HL-60/S4 (cell line): ENCODE data around the gene EIF2B1.

Experiments
- in situ Hi-C: fragments of 300-500 bp; cut with MboI; formaldehyde crosslinking; loops from 2 replicates; pipeline ENCODE4 v1.14.3; 2022; ENCODE audit warnings: low sequenced_read_pairs

EIF2B1 gene

DNA sequence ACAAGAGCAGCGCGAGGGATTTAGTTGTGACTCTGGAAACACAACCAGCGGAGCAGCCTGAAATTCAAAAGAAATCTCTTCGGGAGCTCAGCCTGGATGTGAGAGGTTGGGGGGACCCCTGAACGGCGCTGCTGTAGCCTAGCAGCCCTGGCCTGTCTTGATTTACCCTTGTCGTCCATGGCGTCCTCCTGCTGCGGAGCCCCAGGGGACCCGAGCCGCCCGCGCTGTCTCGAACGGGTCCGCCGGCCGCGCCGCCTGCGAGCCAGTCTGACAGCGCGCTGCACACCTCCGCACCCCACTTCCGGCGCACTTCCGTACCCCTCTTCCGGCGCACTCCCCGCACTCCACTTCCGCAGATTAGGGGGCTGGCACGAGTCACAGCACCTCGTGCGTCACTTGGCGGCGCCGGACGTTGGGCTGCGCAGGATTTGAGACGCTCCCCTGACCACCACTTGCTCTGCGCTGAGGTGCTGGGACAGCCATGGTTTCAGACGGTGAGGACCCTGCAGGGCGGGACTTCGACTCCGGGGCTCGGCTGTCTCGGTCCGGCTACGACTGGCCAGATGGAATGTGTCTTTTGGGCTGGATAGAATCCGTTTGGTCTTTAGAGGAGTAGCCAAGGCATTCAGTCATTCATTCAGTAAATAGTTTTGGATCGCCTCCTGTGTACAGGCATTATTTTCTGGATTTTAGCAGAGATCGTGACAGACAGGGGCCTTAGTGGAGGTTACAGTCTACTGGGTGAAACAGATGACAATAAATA is at the start of gene EIF2B1, which contains the start of gene GTF2H3:
EIF2B1 (minus strand) TSS at position 308 of the 763 bp plus-strand sequence; CDS start at position 179, 129 bp downstream.
GTF2H3 (plus strand) TSS at position 451 of the 763 bp plus-strand sequence; CDS start at position 482, 31 bp downstream.
- in situ Hi-C loops: no loop called here

DNA sequence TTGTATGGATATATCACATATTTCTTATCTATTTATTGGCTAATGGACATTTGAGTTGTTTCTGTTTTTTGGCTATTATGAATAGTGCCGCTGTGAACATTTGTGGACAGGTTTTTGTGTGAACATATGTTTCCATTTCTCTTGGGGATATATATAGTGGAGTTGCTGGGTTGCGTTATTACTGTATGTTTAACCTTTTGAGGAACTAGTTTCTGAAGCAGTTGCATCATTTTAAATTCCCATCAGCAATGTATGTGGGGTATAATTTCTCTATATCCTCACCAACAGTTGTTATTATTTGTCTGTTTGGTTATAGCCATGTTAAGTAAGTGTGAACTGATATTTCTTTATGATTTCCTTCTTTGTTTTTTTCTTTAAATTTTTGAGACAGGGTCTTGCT is 48.1 kb upstream of the EIF2B1 start:
- in situ Hi-C loops: no loop called here

DNA sequence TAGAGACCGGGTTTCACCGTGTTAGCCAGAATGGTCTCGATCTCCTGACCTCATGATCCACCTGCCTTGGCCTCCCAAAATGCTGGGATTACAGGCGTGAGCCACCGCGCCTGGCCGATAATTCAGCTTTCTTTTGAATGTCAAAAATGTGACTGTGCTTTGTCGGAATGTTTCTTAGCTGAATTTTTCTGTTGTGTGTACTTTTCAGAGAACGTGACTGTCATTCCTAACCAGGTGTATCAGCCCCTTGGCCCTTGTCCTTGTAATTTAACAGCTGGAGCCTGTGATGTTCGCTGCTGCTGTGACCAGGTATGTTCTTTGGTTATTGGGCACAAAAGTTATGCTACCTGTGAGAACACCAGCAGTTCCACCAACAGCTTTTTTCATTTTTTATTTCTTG is 45.5 kb upstream of the EIF2B1 start:
- in situ Hi-C loops: no loop called here

DNA sequence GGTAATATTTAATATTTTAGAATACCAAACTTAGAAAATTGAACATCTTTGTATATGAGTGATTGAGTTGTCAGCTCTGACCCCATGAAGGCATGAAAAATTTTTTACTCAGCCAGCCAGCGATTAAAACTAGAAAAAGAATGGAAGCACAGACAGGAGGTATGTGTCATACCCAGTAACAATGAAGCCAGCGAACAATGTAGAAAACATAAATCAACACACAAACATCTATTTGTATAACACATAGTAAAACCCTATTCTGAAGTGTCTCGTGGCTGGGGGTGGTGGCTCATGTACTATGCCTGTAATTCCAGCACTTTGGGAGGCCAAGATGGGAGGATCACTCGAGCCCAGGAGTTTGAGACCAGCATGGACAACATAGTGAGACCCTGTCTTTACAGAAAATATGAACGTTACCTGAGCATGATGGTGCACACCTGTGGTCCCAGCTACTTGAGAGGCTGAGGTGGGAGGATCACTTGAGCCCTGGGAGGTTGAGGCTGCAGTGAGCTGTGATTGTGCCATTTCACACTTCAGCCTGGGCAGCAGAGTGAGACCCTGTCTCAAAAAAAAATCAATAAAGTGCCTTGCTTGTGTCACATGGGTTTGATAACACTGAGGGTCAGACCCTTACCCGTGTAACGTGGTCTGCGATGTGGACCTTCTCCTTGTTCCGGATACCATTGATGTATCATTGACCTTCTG is 43.3 kb upstream of the EIF2B1 start:
- in situ Hi-C loops: no loop called here

DNA sequence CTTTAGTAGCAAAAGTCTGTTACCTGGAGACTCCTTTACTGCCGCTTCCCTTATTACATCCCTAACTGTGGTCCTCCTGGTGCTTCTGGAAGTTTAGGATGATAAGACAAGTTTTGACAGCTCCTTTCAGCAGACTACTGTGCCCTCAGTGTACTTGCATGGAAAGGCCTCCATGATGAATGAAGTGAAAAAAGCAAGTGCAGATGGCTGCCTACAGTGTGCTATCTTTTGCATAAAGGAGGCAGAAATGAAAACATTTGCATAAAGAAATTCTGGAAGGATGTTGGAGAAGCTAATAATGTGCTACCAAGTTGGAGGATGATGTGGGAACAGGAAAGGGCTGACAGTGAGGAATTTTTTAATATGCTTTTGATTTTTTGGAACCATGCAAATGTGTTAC is 42.0 kb upstream of the EIF2B1 start:
- in situ Hi-C loops: no loop called here

DNA sequence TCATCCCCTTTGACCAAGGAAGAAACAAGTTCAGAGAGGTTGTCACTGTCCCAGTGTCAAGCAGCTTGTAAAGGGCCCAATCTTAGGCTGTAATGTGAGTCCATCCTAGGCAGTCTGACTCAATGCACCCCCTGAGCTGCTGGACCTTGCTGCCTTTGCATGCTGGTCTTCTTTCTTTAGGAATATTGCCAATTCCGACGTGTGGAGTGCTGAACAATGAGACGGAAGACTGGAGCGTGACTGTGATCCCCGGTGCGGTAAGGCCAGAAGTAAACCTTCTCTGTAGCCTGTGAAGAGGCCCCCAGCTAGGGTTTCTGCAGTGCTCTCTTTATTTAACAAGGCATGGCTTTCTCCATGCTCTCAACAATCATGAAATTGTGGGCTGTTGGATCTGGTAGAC is 38.4 kb upstream of the EIF2B1 start:
- in situ Hi-C loops: no loop called here

DNA sequence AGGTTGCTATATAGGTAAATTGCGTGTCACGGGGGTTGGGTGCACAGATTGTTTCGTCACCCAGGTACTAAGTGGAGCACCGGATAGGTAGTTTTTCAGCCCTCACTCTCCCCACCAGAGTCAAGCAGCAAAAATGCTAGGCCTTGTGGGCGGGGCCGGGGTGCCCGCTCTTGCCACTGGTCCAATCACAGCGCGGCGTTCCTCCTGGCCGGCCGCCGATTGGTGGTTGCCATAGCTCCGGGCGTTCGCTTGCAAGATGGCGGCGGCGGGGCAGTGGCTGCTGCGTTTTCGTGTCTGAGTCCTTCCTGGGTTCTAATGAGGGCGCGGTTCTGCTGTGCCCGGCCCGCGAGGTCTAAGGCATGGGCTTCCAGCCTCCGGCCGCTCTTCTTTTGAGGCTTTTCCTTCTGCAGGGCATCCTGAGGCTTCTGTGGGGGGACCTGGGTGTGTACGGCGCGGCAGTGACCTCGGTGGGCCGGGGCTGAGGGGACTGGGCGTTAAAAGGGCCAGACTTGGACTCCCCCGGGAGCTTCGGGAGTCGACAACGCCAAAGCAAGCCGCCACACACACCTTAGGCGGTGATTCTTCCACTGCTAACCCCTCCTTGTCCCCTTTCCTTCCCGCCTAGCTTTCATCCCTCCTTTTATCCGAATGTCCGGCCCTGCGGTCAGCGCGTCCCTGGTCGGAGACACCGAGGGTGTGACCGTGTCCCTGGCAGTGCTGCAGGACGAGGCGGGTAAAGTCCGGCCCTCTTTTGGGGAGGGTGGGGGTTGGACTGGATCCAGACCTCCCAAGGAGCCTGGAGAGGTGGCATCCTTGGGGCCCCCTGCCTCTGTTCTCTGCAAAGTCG is 37.6 kb upstream of the EIF2B1 start, which contains the start of gene TCTN2:
TCTN2 (plus strand) TSS at position 232 of the 847 bp plus-strand sequence; CDS start at position 360, 128 bp downstream.
- in situ Hi-C loops: no loop called here

DNA sequence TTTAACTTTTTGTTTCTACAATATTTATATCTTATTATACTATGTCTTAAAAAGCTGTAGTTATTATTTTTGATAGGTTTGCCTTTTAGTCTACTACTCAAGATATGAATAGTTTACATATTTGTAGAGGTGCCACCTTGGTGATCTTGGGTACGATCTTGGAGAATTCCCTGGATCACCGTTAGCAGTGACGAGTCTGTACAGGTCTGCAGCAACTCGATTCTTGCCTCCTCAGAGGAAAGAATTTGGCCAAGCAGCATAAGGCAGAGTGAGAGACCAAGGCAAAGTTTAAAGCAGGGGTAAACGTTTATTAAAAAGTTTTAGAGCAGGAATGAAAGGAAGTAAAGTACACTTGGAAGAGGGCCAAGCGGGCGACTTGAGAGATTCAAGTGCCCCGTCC is 34.3 kb upstream of the EIF2B1 start:
- in situ Hi-C loops: no loop called here

DNA sequence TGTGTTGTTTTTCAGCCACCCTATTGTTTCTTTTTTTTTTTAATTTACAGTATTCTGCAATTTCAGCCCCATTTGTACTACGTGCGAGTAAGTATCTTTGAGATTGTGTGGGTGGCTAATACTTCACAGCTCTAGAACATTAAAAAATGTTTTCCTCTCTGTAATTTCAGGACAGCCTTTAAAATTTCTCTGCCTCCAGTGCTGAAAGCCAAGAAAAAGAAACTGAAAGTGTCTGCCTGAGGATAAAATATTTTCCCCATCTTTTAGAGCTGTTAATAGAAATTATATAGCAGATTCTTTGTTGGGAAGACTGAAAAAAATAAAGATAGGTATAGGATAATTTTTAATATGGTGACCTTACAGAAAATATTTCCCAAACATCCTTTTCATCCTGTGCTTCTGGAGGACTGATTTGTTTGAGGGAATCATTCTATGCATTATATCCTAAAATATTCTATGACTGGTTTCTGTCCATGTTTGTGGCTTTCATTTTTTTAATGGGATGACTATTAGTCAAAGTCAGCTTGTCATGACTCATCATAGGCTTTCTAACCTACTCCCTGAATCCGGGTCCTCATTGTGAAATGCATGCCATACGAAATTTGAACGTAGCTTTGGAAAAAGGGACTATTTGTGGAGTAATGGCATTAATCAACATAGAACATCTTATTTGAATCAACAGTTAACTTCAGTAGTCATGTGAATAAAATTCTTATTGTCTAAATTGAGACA is 26.7 kb upstream of the EIF2B1 start:
- in situ Hi-C loops: no loop called here

DNA sequence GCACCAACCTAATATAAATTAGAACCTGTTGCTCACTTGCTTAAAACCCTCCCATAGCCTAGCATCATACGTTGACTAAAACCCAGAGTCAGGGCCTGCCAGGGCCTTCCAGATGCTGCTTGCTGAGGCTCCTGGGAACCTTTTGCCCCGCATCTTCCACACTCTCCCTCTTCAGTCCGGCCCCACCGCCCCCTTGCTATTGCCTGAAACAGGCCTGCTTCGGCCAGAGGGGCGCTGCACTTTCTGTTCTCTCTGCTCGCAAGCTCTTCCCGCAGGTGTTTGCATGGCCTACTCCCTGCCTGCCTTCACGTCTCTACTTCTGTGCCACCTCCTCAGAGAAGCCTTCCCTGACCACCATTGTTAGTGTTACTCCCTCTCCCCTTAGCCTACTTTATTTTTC is 23.7 kb upstream of the EIF2B1 start:
- in situ Hi-C loops: no loop called here

DNA sequence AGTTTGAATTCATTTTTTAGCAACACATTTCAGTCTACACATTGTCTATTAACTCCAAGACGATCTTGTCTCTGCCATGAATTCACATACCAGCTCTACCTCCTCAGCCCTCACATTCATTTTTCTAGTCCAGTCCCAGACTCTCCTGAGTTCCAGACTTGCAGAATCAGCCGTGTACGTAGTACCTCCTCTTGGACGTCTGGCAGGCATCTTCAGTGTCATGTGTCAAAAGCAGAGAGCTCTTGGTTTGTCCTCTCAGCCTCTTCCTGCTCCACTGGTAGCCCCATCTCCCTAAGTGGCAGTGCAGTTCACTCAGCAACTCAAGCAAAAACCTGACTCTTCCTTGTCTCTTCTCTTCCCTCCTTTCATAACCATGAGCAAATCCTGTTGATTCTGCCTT is 22.9 kb upstream of the EIF2B1 start:
- in situ Hi-C loops: no loop called here

DNA sequence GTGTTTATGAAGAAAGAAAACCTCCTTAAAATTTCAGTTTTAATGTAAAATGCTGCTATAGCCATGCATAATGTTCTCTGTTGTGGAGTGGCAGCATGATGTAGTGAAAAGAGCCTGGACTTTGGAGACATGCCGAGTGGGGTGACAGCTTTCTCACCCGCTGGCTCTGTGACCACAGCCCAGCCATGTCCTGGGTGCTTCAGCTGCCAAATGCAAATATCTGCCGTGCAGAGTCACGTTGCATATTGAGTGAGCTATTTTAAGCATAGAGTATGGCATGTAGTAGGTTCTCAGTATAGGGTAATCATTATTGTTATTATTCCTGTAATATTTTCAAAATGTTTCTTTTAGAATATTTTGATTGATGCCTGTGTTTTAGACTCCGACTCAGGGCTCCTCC is 21.9 kb upstream of the EIF2B1 start:
- in situ Hi-C loops: no loop called here

DNA sequence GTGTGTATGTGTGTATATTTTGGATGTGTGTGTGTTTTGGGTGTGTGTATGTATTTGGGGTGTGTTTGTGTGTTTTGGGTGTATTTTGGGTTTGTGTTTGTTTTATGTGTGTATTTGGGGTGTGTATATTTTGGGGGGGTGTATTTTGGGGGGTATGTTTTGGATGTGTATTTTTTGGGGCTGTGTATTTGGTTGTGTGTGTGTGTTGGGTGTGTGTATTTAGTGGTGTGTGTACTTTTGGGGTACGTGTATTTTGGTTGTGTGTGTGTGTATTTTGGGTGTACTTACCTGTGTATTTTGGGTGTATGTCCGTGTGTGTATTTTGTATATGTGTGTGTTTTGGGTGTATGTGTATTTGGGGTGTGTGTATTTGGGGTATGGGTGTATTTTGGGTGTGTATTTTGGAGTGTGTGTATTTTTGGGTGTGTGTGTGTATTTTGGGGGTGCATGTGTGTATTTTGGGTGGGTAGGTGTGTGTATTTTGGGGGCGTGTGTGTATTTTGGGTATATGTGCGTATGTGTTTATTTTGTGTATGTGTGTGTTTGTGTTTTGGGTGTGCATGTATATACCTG is 20.7 kb upstream of the EIF2B1 start:
- in situ Hi-C loops: no loop called here

DNA sequence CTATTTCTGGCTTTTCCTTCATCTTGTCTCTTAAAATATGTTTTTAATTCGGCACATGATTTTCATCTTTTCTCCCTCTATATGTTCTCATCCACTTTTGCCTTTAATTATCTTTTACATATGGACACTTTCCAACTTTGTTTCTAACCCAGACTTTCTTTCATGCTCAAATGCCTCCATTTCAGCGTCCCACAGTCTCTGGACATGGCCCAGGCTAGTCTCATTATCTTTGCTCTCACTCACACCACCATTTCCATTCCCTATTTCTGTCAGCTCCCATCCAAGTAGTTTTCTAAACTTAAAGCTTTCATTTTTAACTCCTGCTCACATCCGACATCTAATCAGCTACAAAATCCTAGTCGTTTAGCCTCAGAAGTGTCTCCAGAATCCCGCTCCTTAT is 14.9 kb upstream of the EIF2B1 start:
- in situ Hi-C loops: no loop called here

DNA sequence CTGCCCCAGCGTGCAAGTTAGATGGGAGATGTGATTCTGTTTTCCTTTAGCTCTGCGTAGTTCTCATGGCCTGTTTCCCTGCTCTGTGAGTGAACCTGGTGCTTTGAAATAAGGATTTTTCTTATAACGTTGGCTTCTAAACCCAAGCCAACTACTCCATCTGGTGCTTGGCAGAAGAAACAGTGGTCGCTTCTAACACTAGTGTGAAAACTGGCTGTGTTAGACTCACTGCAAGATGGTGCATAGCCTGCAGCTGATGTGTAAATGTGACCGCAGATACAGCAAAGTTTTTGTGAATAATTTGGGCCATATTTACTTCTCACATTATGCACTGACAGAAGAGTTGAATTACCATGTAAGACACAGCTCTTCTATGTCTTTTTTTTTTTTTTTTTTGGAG is 12.4 kb upstream of the EIF2B1 start:
- in situ Hi-C loops: no loop called here

DNA sequence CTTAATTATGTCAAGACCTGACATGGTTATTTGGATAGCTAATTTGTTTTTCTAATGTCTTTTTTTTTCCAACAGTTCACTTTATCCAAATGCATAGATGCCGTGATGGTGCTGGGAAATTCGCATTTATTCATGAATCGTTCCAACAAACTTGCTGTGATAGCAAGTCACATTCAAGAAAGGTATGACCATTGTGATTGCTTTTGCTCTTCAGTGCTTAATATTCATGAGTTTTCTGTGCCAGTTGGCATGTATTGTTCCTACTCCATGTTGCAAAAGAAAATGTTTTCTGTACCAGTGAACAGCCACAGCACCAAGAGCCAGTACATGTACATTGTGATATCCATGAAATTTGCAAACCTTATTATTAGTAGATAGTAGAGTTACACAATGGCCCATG is 11.9 kb upstream of the EIF2B1 start:
- in situ Hi-C loops: no loop called here

DNA sequence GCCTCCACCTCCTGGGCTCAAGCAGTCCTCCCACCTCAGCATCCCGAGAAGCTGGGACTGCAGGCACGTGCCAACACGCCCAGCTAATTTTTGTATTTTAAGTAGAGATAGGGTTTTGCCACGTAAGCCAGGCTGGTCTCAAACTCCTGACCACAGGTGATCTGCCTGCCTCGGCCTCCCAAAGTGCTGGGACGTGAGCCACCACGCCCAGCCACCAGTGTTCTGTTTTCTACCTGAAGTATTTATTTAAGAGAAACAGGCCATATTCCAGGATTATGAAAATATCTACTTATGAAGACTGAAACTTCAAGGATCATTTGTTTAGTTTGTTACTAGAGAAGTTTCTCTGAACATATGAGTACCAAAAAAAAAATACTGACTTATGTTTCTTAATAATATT is 10.4 kb upstream of the EIF2B1 start:
- in situ Hi-C loops: no loop called here

DNA sequence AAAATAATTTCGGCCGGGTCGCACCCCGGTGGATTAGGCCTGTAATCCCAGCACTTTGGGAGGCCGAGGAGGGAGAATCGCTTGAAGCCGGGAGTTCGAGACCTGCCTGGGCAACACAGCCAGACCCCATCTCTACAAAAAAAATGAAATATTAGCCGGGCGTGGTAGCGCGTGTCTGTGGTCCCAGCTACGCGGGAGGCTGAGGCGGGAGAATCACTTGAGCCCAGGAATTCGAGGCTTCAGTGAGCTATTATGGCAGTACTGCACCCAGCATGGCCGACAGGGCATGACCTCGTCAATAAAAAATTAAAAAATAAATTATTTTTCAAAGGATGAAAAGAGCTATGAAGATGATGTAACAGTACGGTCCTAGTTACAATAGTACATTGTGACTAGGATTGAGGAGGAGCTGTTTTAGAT is 666 bp upstream of the EIF2B1 start:
- in situ Hi-C loops: no loop called here

DNA sequence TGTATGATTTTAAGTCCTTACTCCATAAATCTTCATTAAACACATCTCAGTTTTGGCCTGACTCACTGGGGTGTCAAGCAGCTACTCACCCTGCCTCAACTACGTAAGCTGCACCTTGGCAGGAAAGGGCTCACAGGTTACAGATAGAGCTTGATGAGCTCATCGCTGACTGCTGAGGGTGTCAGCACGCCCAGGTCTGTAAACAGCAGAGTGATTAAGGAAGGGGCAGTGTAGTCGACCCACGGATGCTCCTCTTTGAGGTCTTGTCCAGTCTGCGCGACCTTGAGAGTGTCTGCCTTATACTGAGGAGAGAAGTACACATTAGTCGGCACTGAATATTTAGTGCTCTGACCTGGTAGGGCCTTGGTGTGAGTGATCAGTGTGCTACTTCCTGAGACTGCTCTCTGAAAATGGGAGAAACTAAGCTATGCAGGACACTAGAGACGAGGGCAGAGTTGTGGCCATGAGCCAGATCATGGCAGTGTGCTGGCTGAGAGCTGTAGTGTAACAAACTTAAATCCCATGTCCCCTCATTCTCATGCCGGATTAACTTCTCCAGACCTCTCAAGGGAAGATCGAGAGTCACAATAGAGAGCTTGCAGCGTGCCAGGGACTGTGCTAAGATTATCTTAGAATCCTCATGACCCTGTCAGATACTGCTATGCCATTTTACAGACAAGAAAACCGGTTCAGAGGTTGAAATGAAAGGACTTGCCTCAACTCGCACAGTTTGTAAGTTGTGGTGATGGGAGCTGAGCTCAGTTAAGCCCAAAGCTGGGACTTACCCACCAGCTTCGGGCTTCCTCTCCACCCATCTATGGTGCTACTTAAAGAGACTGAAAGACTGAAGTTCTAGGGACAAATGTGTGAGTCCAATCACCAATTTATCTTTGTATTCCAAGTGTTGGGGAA is 11.6 kb downstream of the EIF2B1 start:
- in situ Hi-C loops: no loop called here
